Pancreas (tissue), 10 donors: ENCODE results near the gene OGDH. TPM values are rescaled to one million over a fixed set of nuclear protein-coding genes. Genes with fewer than 3 reads are reported as not detected.

Experiments used
- ATAC-seq, 4 donors: fragments of 200-7000 bp; cut with Tn5 transposase; one replicate each; pipeline versions ENCODE4 v1.8.0 to v1.9.1; 2020; ENCODE audit warnings: mild to moderate bottlenecking in 4 of 4, moderate library complexity in 4 of 4
- DNase-seq, 6 donors: peaks; one replicate each; pipeline ENCODE4 v3.0.0-alpha.2; 2020
- FAIRE-seq: peaks from 2 replicates; lab custom pipeline; 2012; peaks lifted over from hg19 to GRCh38; lab: Jason Lieb, UNC
- H3K27ac ChIP-seq, 4 donors: fragments of 200-600 bp; sonication (generic); 1 replicate in 3 of 4; 2 replicates in 1 of 4; pipeline versions ENCODE4 v1.5.0 to v1.8.0; 2020
- H3K27me3 ChIP-seq, 4 donors: fragments of 200-600 bp; one replicate each; pipeline ENCODE4 v1.8.0; 2021
- H3K36me3 ChIP-seq, 3 donors: fragments of 200-600 bp; sonication (generic) in 1 of 3; one replicate each; pipeline versions ENCODE4 v1.5.0 to v1.8.0; 2020 to 2021
- H3K4me1 ChIP-seq, 3 donors: fragments of 200-600 bp; one replicate each; pipeline ENCODE4 v1.8.0; 2021
- H3K4me3 ChIP-seq, 4 donors: fragments of 200-600 bp; sonication (generic) in 2 of 4; one replicate each; pipeline versions ENCODE4 v1.5.0 to v1.8.0; 2020 to 2021
- H3K9me3 ChIP-seq, 4 donors: fragments of 200-600 bp; one replicate each; pipeline ENCODE4 v1.8.0; 2021
- WGBS, 2 donors: extraction: QIAGEN DNeasy Blood & Tissue Kit; methylation state at CpG; one replicate each; pipeline ENCODE4 v1.1.7; 2013; 5-methylcytosine and 5-hydroxymethylcytosine counted together
- intact Hi-C, 3 donors: fragments of 100-400 bp; cut with DNase I; formaldehyde crosslinking; loops; one replicate each; pipeline versions ENCODE4 v1.11.1 to v1.14.2; 2022
- polyA plus RNA-seq, 2 donors: library from polyadenylated mRNA; stranded (reverse); fragments of 200-250 nt; gene quantifications; one replicate each; pipeline ENCODE4 v1.2.3, GENCODE V29; 2013
- total RNA-seq, 6 donors: library from RNA; stranded (reverse); fragmentation: NEBNext Ultra II Directional in 4 of 6; extraction: Animal tissue kit (Norgen Biotek cat#: 25700) in 4 of 6; gene quantifications; one replicate each; pipeline versions ENCODE4 v1.2.1 to v1.2.4, GENCODE V29; 2021 to 2023
- TF ChIP-seq, protein P1 (sequence below), 4 donors: fragments of 200-600 bp; sonication (generic) in 3 of 4; IDR thresholded peaks; one replicate each; pipeline versions ENCODE4 v1.5.0 to v1.8.0; 2021; ENCODE audit warnings: antibody characterized with exemption in 4 of 4
- donor health status: healthy with polysubstance abuse.
- donor health status: DM: no; HTN: no; CAD: no; lungs with moderate emphysema.
- donor health status: DM: no; HTN: no; CAD: no.
- donor health status: control.
- donor health status: control.
- donor health status: Bipolar disorder and iron deficiency.
- donor health status: DM: yes; HTN: yes; CAD: no.
- donor health status: DM: no; HTN: no; CAD: no.
- donor health status: DM: no; HTN: no; CAD: no.
- donor health status: DM: yes; HTN: yes; CAD: no.

OGDH gene
- total and polyA plus RNA-seq, 8 donors: 18.4 to 49.2 (median 29.0) TPM

DNA sequence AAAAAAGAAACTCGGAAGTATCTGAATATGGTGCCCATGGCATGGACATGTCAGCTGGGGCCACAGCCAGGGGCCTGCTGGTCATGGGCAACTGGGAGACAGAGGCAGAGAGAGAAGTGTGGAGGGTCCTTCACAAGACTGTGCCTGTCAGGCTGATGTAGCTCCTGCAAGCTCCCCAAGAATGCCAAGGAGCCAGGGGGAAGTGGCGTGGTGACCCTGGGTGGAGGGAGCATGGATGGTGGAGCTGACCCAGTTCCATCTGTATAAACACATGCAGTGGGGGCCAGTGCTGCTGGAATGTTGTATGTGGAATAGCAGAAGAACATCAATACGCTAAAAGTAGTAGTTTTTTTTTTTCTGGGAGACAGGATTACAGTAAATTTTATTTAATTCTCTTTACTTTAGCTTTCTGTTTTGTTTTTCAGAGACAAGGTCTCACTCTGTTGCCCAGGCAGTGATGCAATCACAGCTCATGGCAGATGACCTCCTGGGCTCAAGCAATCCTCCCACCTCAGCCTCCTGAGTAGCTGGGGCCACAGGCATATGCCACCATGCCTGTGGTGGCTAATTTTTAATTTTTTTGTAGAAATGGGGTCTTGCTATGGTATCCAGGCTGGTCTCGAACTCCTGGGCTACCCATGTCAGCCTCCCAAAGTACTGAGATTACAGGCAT, 131.8 kb downstream of the OGDH start:
- ATAC-seq (no peak), FAIRE-seq (no peak), DNase-seq (no peak)
- H3K4me3 ChIP-seq: no peak overlapping the region
- H3K9me3 ChIP-seq: no peaks in the 10 kb centered on the region
- intact Hi-C loops: no loop called here
- TF ChIP-seq, protein P1, sequence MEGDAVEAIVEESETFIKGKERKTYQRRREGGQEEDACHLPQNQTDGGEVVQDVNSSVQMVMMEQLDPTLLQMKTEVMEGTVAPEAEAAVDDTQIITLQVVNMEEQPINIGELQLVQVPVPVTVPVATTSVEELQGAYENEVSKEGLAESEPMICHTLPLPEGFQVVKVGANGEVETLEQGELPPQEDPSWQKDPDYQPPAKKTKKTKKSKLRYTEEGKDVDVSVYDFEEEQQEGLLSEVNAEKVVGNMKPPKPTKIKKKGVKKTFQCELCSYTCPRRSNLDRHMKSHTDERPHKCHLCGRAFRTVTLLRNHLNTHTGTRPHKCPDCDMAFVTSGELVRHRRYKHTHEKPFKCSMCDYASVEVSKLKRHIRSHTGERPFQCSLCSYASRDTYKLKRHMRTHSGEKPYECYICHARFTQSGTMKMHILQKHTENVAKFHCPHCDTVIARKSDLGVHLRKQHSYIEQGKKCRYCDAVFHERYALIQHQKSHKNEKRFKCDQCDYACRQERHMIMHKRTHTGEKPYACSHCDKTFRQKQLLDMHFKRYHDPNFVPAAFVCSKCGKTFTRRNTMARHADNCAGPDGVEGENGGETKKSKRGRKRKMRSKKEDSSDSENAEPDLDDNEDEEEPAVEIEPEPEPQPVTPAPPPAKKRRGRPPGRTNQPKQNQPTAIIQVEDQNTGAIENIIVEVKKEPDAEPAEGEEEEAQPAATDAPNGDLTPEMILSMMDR (IDR thresholded peaks at IDR 0.05): no peak
- WGBS, 2 donors: 82 to 90% methylated on average over 4 of the region's 4 CpGs
- H3K36me3 ChIP-seq: no peaks in the 10 kb centered on the region
- no peaks in the 10 kb centered on the region for H3K27me3 ChIP-seq
- H3K27ac ChIP-seq: no peak overlapping the region
- no peaks in the 10 kb centered on the region for H3K4me1 ChIP-seq

GRCh38 chr7:44738876-44739665, 132.6 kb downstream of the OGDH start:
- TF ChIP-seq, protein P1 (IDR thresholded peaks at IDR 0.05): no peak
- Histone ChIP-seq H3K4me1 (no peaks in the 10 kb centered on the region), H3K27me3 (no peaks in the 10 kb centered on the region), H3K4me3 (no peak overlapping the region), H3K27ac (no peak overlapping the region), H3K9me3 (no peaks in the 10 kb centered on the region), H3K36me3 (no peaks in the 10 kb centered on the region)
- ATAC-seq (no peak), FAIRE-seq (no peak), DNase-seq (no peak)
- WGBS, 2 donors: 88 to 94% methylated on average over 23 of the region's 23 CpGs
- intact Hi-C loops: no loop called here

GRCh38 chr7:44740055-44740454, 133.6 kb downstream of the OGDH start:
- WGBS, 2 donors: 86 to 100% methylated on average over 2 of the region's 2 CpGs
- ATAC-seq (no peak), DNase-seq (no peak), FAIRE-seq (no peak)
- TF ChIP-seq, protein P1 (IDR thresholded peaks at IDR 0.05): no peak
- intact Hi-C loops: no loop called here
- Histone ChIP-seq H3K27ac (no peak overlapping the region), H3K27me3 (no peaks in the 10 kb centered on the region), H3K9me3 (no peaks in the 10 kb centered on the region), H3K4me1 (no peaks in the 10 kb centered on the region), H3K4me3 (no peak overlapping the region), H3K36me3 (no peaks in the 10 kb centered on the region)

- Histone ChIP-seq H3K27me3 (no peaks in the 10 kb centered on the region), H3K27ac (no peak overlapping the region), H3K9me3 (no peaks in the 10 kb centered on the region), H3K4me1 (peaks cover 0 to 4% (median 0%) of the 10 kb centered on the region in 3 donors), H3K4me3 (no peak overlapping the region), H3K36me3 (no peaks in the 10 kb centered on the region)
- WGBS, 2 donors: 88 to 90% methylated on average over 1 of the region's 1 CpG
- no peak for DNase-seq
- TF ChIP-seq, protein P1 (IDR thresholded peaks at IDR 0.05): no peak
- FAIRE-seq: no peak
- intact Hi-C loops: no loop called here
- no peak for ATAC-seq
Measured at GRCh38 chr7:44743750-44744149, 137.3 kb downstream of the OGDH start.
